GM12878 (cell line): ENCODE results near the gene PPT1. TPM values are rescaled to one million over a fixed set of nuclear protein-coding genes. Genes with fewer than 3 reads are reported as not detected.

Experiments
- ATAC-seq: fragments of 200-7000 bp; cut with Tn5 transposase; 3 replicates; pipeline ENCODE4 v1.9.1; 2020; ENCODE audit warnings: mild to moderate bottlenecking, moderate library complexity
- BruUV-seq: library from RNA; stranded (reverse); fragments of 400-500 nt; replicated peaks from 2 replicates; lab custom pipeline; 2021; lab: Mats Ljungman, UMichigan
- CTCF ChIA-PET: fragments of 300-600 bp; sonication (Branson Sonifier 250); formaldehyde crosslinking; extraction: SDS; loops from one replicate; lab custom pipeline; 2021; ENCODE audit warnings: inconsistent platforms; lab: Yijun Ruan, JAX
- POLR2A ChIA-PET: fragments of 350-600 bp; formaldehyde crosslinking; extraction: SDS; loops from one replicate; lab custom pipeline; 2021; ENCODE audit warnings: inconsistent platforms; lab: Charles Lee
- RAD21 ChIA-PET: fragments of 300-600 bp; sonication (Branson Sonifier 250); formaldehyde crosslinking; loops from one replicate; lab custom pipeline; 2023; ENCODE audit warnings: antibody characterized with exemption; ENCODE audit not compliant: unreplicated experiment; lab: Charles Lee
- SMC1A ChIA-PET: fragments of 300-600 bp; sonication (Branson Sonifier 250); formaldehyde crosslinking; loops from one replicate; lab custom pipeline; 2023; ENCODE audit not compliant: unreplicated experiment, uncharacterized antibody; lab: Charles Lee
- DNase-seq: peaks from one replicate; pipeline ENCODE4 v3.0.0-alpha.2; 2011; ENCODE audit warnings: low read depth, low spot score
- FAIRE-seq: peaks from 3 replicates; lab custom pipeline; 2011; peaks lifted over from hg19 to GRCh38; lab: Jason Lieb, UNC
- H2AFZ ChIP-seq: 2 replicates; pipeline ENCODE4 v1.6.0; 2011; ENCODE audit warnings: low read depth, low read length, control low read depth; ENCODE audit not compliant: control insufficient read depth
- H3K27ac ChIP-seq: 2 replicates; pipeline ENCODE4 v1.5.1; 2011; ENCODE audit warnings: control low read depth; ENCODE audit not compliant: control insufficient read depth, insufficient read depth
- H3K27me3 ChIP-seq, 2 experiments: replicated peaks in 1 of 2; 2 replicates each; pipeline versions ENCODE4 v1.6.0 to v1.6.1; 2011; ENCODE audit warnings: low read length in 1 of 2; ENCODE audit not compliant: control insufficient read depth in 2 of 2, insufficient read depth in 2 of 2
- H3K36me3 ChIP-seq, 2 experiments: 2 replicates each; pipeline ENCODE4 v1.5.1; 2011; ENCODE audit warnings: low read length in 1 of 2; ENCODE audit not compliant: control insufficient read depth in 2 of 2, insufficient read depth in 2 of 2
- H3K4me1 ChIP-seq: 2 replicates; pipeline ENCODE4 v1.6.1; 2011; ENCODE audit warnings: mild to moderate bottlenecking, low read length, moderate library complexity, mixed read lengths; ENCODE audit not compliant: control insufficient read depth, insufficient read depth
- H3K4me2 ChIP-seq: 2 replicates; pipeline ENCODE4 v1.6.0; 2011; ENCODE audit warnings: control low read depth; ENCODE audit not compliant: control insufficient read depth, insufficient read depth
- H3K4me3 ChIP-seq: fragments of 200-600 bp; sonication (generic); 2 replicates; pipeline ENCODE4 v1.5.1; 2016
- H3K79me2 ChIP-seq: 2 replicates; pipeline ENCODE4 v1.6.0; 2011; ENCODE audit warnings: low read length; ENCODE audit not compliant: control insufficient read depth, insufficient read depth
- H3K9ac ChIP-seq: 2 replicates; pipeline ENCODE4 v1.8.0; 2011; ENCODE audit warnings: low read length, control low read depth, mixed read lengths; ENCODE audit not compliant: control insufficient read depth, insufficient read depth
- H3K9me3 ChIP-seq: replicated peaks from 3 replicates; pipeline ENCODE4 v1.5.1; 2011; ENCODE audit warnings: mild to moderate bottlenecking, low read length; ENCODE audit not compliant: control insufficient read depth, insufficient read depth
- H4K20me1 ChIP-seq: 2 replicates; pipeline ENCODE4 v1.6.0; 2011; ENCODE audit not compliant: control insufficient read depth, insufficient read depth
- BHLHE40 ChIP-seq, 2 experiments: fragments of 450-650 bp in 1 of 2; IDR thresholded peaks; 2 replicates each; pipeline ENCODE4 v1.6.1; 2011 to 2017; ENCODE audit warnings: low read depth in 2 of 2, borderline replicate concordance in 1 of 2, improper control_type of control experiment in 1 of 2, low read length in 1 of 2, mild to moderate bottlenecking in 1 of 2
- EED ChIP-seq: sonication (generic); IDR thresholded peaks from 2 replicates; pipeline ENCODE4 v1.6.1; 2016; ENCODE audit warnings: antibody characterized with exemption, low read depth
- FOXK2 ChIP-seq: fragments of 450-650 bp; IDR thresholded peaks from 2 replicates; pipeline ENCODE4 v1.6.1; 2017; ENCODE audit warnings: mild to moderate bottlenecking, moderate library complexity
- MYB ChIP-seq: fragments of 150-350 bp; IDR thresholded peaks from 2 replicates; pipeline ENCODE4 v1.6.1; 2014; ENCODE audit warnings: mild to moderate bottlenecking, low read depth, low read length, borderline replicate concordance
- MYC ChIP-seq: IDR thresholded peaks from 2 replicates; pipeline ENCODE4 v1.6.1; 2011; ENCODE audit warnings: mild to moderate bottlenecking, low read length, moderate library complexity, inconsistent platforms; ENCODE audit not compliant: insufficient read depth, insufficient replicate concordance, insufficient read length, severe bottlenecking
- NBN ChIP-seq: fragments of 450-650 bp; IDR thresholded peaks from 2 replicates; pipeline ENCODE4 v1.6.1; 2016
- NFXL1 ChIP-seq: fragments of 450-650 bp; IDR thresholded peaks from 2 replicates; pipeline ENCODE4 v1.6.1; 2017; ENCODE audit warnings: antibody characterized with exemption, mild to moderate bottlenecking, borderline replicate concordance
- PAX5 ChIP-seq: IDR thresholded peaks from 2 replicates; pipeline ENCODE4 v1.6.1; 2011; ENCODE audit warnings: low read depth, low read length, borderline replicate concordance
- PML ChIP-seq: IDR thresholded peaks from 2 replicates; pipeline ENCODE4 v1.6.1; 2012; ENCODE audit warnings: low read length, inconsistent platforms
- POLR2A ChIP-seq: IDR thresholded peaks from 2 replicates; pipeline ENCODE4 v1.6.1; 2011; ENCODE audit warnings: low read depth, mild to moderate bottlenecking, low read length
- RAD51 ChIP-seq: fragments of 450-650 bp; IDR thresholded peaks from 2 replicates; pipeline ENCODE4 v1.6.1; 2016; ENCODE audit warnings: moderate library complexity, mild to moderate bottlenecking, inconsistent platforms
- RUNX3 ChIP-seq: IDR thresholded peaks from 2 replicates; pipeline ENCODE4 v1.6.1; 2012; ENCODE audit warnings: low read length, inconsistent platforms
- SMAD5 ChIP-seq: IDR thresholded peaks from 2 replicates; pipeline ENCODE4 v1.6.1; 2016; ENCODE audit warnings: antibody characterized with exemption, low read depth
- TCF3 ChIP-seq: IDR thresholded peaks from 2 replicates; pipeline ENCODE4 v1.6.1; 2012; ENCODE audit warnings: low read depth, mild to moderate bottlenecking, low read length, borderline replicate concordance; ENCODE audit not compliant: insufficient read depth
- TCF7 ChIP-seq: IDR thresholded peaks from 2 replicates; pipeline ENCODE4 v1.6.1; 2014; ENCODE audit warnings: antibody characterized with exemption, borderline replicate concordance
- WGBS: methylation state at CpG from one replicate; pipeline ENCODE4 v1.1.6; 2016; ENCODE audit warnings: low lambda C conversion rate; ENCODE audit not compliant: insufficient replicate concordance, insufficient coverage; ENCODE audit errors: missing lambda C conversion rate; 5-methylcytosine and 5-hydroxymethylcytosine counted together
- in situ Hi-C: fragments of 300-500 bp; cut with MboI; formaldehyde crosslinking; loops from 9 replicates; pipeline ENCODE4 v1.14.3; 2018; ENCODE audit warnings: mixed read lengths
- intact Hi-C: fragments of 100-400 bp; cut with micrococcal nuclease; formaldehyde crosslinking; loops from one replicate; pipeline ENCODE4 v1.14.2; 2022; ENCODE audit not compliant: unreplicated experiment
- polyA plus RNA-seq, 11 experiments: library from polyadenylated mRNA; depleted of rRNA in 4 of 11; unstranded in 6 of 11; stranded (reverse) in 5 of 11; fragments of >200 nt; fragmentation: Nextera tagmentation in 4 of 11; fragmentation: Illumina TruSeq in 1 of 11; extraction: Ambion mirVana in 4 of 11; extraction: Trizol in 1 of 11; gene quantifications; 1 replicate in 1 of 11; 2 replicates in 10 of 11; pipeline versions ENCODE4 v1.2.1 to v1.2.3, GENCODE V29; 2011 to 2016; ENCODE audit warnings: inconsistent platforms in 2 of 11, missing spikeins in 2 of 11, low read depth in 1 of 11
- total RNA-seq, 4 experiments: library from RNA; depleted of rRNA in 3 of 4; stranded (reverse); fragments of >200 nt in 3 of 4; fragmentation: Illumina TruSeq in 1 of 4; extraction: Trizol in 1 of 4; gene quantifications; 2 replicates each; pipeline versions ENCODE4 v1.2.1 to v1.2.3, GENCODE V29; 2013 to 2021
- TF ChIP-seq, protein P1 (sequence below): fragments of 150-350 bp; IDR thresholded peaks from 2 replicates; pipeline ENCODE4 v1.6.1; 2014; ENCODE audit warnings: mild to moderate bottlenecking, low read depth, low read length
- TF ChIP-seq, protein P2 (sequence below): fragments of 450-650 bp; IDR thresholded peaks from 2 replicates; pipeline ENCODE4 v1.6.1; 2016; ENCODE audit warnings: mild to moderate bottlenecking, moderate library complexity, borderline replicate concordance
- TF ChIP-seq, protein P3 (sequence below): fragments of 450-650 bp; conservative IDR thresholded peaks from 2 replicates; pipeline ENCODE4 v1.6.1; 2017; ENCODE audit warnings: mild to moderate bottlenecking, moderate library complexity

Gene PPT1
- total and polyA plus RNA-seq, 10 of the 15 experiments (the other 5 are each of a cell fraction or from before 2014, with no cell fraction given) = 50.4 to 147 (median 103) TPM

DNA sequence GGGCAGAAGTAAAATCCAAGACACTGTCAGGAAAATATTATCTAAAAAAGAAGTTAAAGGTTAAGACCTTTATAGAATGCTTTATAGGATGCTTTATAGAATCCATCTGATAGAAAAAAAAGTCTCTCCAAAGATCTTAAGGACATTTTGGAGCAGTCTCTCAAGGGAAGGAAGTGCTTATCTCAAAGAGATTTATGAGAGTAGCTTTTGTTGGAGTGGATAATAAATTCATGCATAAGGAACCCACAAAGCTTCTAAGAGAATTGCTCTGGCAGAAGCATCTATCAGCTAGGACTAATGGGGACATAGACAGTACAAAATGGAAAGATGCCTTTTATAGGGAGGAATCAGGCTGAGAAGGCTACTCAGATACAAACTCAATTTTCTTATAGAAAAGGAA is 69.4 kb downstream of the PPT1 start (continued):
- TF ChIP-seq SMAD5 (no peak), MYB (no peak), NBN (no peak), PML (no peak), NFXL1 (no peak), POLR2A (no peak), RAD51 (no peak), RUNX3 (no peak), MYC (no peak), BHLHE40 (IDR thresholded peaks at IDR 0.05; ENCODE audit: borderline replicate concordance in 1 of 2, low read depth in 2 of 2, low read length in 1 of 2) (no peak), TCF3 (no peak)
- TF ChIP-seq, protein P1, sequence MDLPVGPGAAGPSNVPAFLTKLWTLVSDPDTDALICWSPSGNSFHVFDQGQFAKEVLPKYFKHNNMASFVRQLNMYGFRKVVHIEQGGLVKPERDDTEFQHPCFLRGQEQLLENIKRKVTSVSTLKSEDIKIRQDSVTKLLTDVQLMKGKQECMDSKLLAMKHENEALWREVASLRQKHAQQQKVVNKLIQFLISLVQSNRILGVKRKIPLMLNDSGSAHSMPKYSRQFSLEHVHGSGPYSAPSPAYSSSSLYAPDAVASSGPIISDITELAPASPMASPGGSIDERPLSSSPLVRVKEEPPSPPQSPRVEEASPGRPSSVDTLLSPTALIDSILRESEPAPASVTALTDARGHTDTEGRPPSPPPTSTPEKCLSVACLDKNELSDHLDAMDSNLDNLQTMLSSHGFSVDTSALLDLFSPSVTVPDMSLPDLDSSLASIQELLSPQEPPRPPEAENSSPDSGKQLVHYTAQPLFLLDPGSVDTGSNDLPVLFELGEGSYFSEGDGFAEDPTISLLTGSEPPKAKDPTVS = no peak
- TF ChIP-seq, all 136 proteins: peak for 0

DNA sequence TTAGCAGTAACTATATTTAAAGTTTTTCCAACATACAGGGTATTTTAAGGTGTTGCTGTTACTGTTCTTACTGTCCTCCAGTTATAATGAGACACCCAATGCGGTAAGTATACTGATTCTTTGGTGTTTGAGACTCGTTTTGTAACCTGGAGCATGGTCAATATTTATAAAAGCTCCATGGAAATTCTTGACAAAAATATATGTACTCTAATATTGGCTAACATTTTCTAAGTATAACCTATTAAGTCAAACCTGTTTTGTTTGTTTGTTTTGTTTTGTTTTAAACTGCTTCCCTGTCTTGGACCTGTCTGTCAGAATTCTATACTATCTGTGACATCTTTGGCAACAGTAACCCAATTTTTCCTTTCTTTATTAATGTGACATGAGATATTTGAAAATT is 72.4 kb downstream of the PPT1 start:
- ChIA-PET RAD21 (interaction anchor here (0.6 kb wide), 1 partner anchor 8 kb away, joined by 3 read pairs; no protein-coding TSS in a partner anchor), SMC1A (interaction anchor here (1.0 to 1.4 kb wide), 2 partner anchors 51 to 101 kb away, joined by 3 to 4 read pairs; no protein-coding TSS in a partner anchor), POLR2A (interaction anchor here (1.4 kb wide), 1 partner anchor 66 kb away, joined by 3 read pairs; no protein-coding TSS in a partner anchor), CTCF (interaction anchor here (0.6 to 2.8 kb wide), 3 partner anchors 33 to 120 kb away, joined by 3 to 14 read pairs (median 3); no protein-coding TSS in a partner anchor)
- Histone ChIP-seq H3K4me3 (no peak overlapping the region), H4K20me1 (no peaks in the 10 kb centered on the region), H3K9ac (no peak overlapping the region), H3K27me3 (no peaks in the 10 kb centered on the region), H2AFZ (no peak overlapping the region), H3K79me2 (no peaks in the 10 kb centered on the region), H3K4me1 (peaks cover 8% of the 10 kb centered on the region), H3K27ac (no peak overlapping the region), H3K4me2 (no peak overlapping the region), H3K9me3 (peaks cover 8% of the 10 kb centered on the region), H3K36me3 (no peaks in the 10 kb centered on the region)
- DNase-seq = no peak
- FAIRE-seq = no peak
- BruUV-seq = no TSS peak
- 59% methylated on average over 2 of the region's 2 CpGs for WGBS
- intact Hi-C loops = no loop called here
- no peak for ATAC-seq
- in situ Hi-C loops = no loop called here
- TF ChIP-seq, protein P2, sequence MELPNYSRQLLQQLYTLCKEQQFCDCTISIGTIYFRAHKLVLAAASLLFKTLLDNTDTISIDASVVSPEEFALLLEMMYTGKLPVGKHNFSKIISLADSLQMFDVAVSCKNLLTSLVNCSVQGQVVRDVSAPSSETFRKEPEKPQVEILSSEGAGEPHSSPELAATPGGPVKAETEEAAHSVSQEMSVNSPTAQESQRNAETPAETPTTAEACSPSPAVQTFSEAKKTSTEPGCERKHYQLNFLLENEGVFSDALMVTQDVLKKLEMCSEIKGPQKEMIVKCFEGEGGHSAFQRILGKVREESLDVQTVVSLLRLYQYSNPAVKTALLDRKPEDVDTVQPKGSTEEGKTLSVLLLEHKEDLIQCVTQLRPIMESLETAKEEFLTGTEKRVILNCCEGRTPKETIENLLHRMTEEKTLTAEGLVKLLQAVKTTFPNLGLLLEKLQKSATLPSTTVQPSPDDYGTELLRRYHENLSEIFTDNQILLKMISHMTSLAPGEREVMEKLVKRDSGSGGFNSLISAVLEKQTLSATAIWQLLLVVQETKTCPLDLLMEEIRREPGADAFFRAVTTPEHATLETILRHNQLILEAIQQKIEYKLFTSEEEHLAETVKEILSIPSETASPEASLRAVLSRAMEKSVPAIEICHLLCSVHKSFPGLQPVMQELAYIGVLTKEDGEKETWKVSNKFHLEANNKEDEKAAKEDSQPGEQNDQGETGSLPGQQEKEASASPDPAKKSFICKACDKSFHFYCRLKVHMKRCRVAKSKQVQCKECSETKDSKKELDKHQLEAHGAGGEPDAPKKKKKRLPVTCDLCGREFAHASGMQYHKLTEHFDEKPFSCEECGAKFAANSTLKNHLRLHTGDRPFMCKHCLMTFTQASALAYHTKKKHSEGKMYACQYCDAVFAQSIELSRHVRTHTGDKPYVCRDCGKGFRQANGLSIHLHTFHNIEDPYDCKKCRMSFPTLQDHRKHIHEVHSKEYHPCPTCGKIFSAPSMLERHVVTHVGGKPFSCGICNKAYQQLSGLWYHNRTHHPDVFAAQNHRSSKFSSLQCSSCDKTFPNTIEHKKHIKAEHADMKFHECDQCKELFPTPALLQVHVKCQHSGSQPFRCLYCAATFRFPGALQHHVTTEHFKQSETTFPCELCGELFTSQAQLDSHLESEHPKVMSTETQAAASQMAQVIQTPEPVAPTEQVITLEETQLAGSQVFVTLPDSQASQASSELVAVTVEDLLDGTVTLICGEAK = no peak
- no peak for TF ChIP-seq FOXK2
- no peak for TF ChIP-seq TCF7
- no peak for TF ChIP-seq EED
- no peak for TF ChIP-seq PAX5
- TF ChIP-seq, protein P3, sequence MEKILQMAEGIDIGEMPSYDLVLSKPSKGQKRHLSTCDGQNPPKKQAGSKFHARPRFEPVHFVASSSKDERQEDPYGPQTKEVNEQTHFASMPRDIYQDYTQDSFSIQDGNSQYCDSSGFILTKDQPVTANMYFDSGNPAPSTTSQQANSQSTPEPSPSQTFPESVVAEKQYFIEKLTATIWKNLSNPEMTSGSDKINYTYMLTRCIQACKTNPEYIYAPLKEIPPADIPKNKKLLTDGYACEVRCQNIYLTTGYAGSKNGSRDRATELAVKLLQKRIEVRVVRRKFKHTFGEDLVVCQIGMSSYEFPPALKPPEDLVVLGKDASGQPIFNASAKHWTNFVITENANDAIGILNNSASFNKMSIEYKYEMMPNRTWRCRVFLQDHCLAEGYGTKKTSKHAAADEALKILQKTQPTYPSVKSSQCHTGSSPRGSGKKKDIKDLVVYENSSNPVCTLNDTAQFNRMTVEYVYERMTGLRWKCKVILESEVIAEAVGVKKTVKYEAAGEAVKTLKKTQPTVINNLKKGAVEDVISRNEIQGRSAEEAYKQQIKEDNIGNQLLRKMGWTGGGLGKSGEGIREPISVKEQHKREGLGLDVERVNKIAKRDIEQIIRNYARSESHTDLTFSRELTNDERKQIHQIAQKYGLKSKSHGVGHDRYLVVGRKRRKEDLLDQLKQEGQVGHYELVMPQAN = no peak
- TF ChIP-seq PML = no peak
